HAP-1 (cell line): ENCODE results near the gene KRTAP4-2.
"Not testable (repeated sequence)": the region's sequence is repeated elsewhere in the genome, so short reads cannot be mapped to it uniquely, and the experiment has no call there.

Source experiments
- DNase-seq, 2 experiments: peaks; one replicate each; pipeline ENCODE4 v3.0.0-alpha.2; 2016 to 2020; ENCODE audit warnings: low spot score in 2 of 2
- H3K27me3 ChIP-seq: fragments of 250-450 bp; sonication (Bioruptor Pico); 2 replicates; pipeline ENCODE4 v1.5.1; 2020; ENCODE audit warnings: low read depth, mild to moderate bottlenecking, moderate library complexity
- H3K36me3 ChIP-seq: fragments of 250-450 bp; sonication (Bioruptor Pico); replicated peaks from 2 replicates; pipeline ENCODE4 v1.5.1; 2020; ENCODE audit warnings: mild to moderate bottlenecking
- H3K4me1 ChIP-seq: fragments of 250-450 bp; sonication (Bioruptor Pico); 2 replicates; pipeline ENCODE4 v1.5.1; 2020; ENCODE audit warnings: mild to moderate bottlenecking
- H3K4me3 ChIP-seq: fragments of 250-450 bp; sonication (Bioruptor Pico); 2 replicates; pipeline ENCODE4 v1.5.1; 2020; ENCODE audit warnings: mild to moderate bottlenecking, moderate library complexity
- H3K9me3 ChIP-seq: fragments of 250-450 bp; sonication (Bioruptor Pico); 2 replicates; pipeline ENCODE4 v1.5.1; 2020; ENCODE audit warnings: mild to moderate bottlenecking, moderate library complexity
- in situ Hi-C: fragments of 300-500 bp; cut with MboI; formaldehyde crosslinking; loops from 3 replicates; pipeline ENCODE4 v1.14.3; 2020; ENCODE audit warnings: low sequenced_read_pairs, inconsistent platforms, mixed read lengths

Gene KRTAP4-2

GRCh38 chr17:41177727-41178271 lies at the start of gene KRTAP4-2:
KRTAP4-2 (minus strand) TSS chr17:41178221; CDS start chr17:41178164, 57 bp downstream.
- Histone ChIP-seq H3K4me3 (no peak within 1 kb of the TSS), H3K36me3 (no peaks in the 10 kb centered on the region), H3K9me3 (no peaks in the 10 kb centered on the region), H3K4me1 (no peaks in the 10 kb centered on the region), H3K27me3 (peaks cover 5% of the 10 kb centered on the region; the same call in 1 of the 2 replicates)
- in situ Hi-C loops: no loop called here
- DNase-seq: no peak

- H3K36me3 ChIP-seq, H3K27me3 ChIP-seq, DNase-seq, H3K9me3 ChIP-seq, H3K4me1 ChIP-seq, in situ Hi-C loops, H3K4me3 ChIP-seq: not testable (repeated sequence)
Observed at GRCh38 chr17:41226598-41227095, 48.6 kb upstream of the KRTAP4-2 start, which contains the start of gene KRTAP9-2. KRTAP9-2 (plus strand) TSS chr17:41226648; CDS start chr17:41226655, 7 bp downstream.

- in situ Hi-C loops: no loop called here
- H3K27me3 ChIP-seq: peaks cover 7% of the 10 kb centered on the region
- DNase-seq: no peak
- no peak overlapping the region for H3K4me3 ChIP-seq
- H3K4me1 ChIP-seq: no peaks in the 10 kb centered on the region
- H3K9me3 ChIP-seq: no peaks in the 10 kb centered on the region
- H3K36me3 ChIP-seq: no peaks in the 10 kb centered on the region
Observed at GRCh38 chr17:41226051-41226450, 48.0 kb upstream of the KRTAP4-2 start.

GRCh38 chr17:41223821-41224220 lies 45.8 kb upstream of the KRTAP4-2 start:
- no peaks in the 10 kb centered on the region for H3K4me1 ChIP-seq
- peaks cover 7% of the 10 kb centered on the region for H3K27me3 ChIP-seq
- H3K36me3 ChIP-seq: no peaks in the 10 kb centered on the region
- in situ Hi-C loops: no loop called here
- no peak overlapping the region for H3K4me3 ChIP-seq
- H3K9me3 ChIP-seq: no peaks in the 10 kb centered on the region
- DNase-seq: no peak

GRCh38 chr17:41215681-41216080 lies 37.7 kb upstream of the KRTAP4-2 start:
- DNase-seq: no peak
- Histone ChIP-seq H3K36me3 (no peaks in the 10 kb centered on the region), H3K9me3 (no peaks in the 10 kb centered on the region), H3K27me3 (no peaks in the 10 kb centered on the region), H3K4me3 (no peak overlapping the region), H3K4me1 (no peaks in the 10 kb centered on the region)
- in situ Hi-C loops: no loop called here

GRCh38 chr17:41212524-41213169 lies 34.6 kb upstream of the KRTAP4-2 start:
- in situ Hi-C loops: no loop called here
- H3K9me3 ChIP-seq: no peaks in the 10 kb centered on the region
- H3K36me3 ChIP-seq: no peaks in the 10 kb centered on the region
- H3K4me3 ChIP-seq: no peak overlapping the region
- no peaks in the 10 kb centered on the region for H3K4me1 ChIP-seq
- DNase-seq: no peak
- H3K27me3 ChIP-seq: no peaks in the 10 kb centered on the region

GRCh38 chr17:41211845-41212466 lies 33.9 kb upstream of the KRTAP4-2 start:
- no peaks in the 10 kb centered on the region for H3K4me1 ChIP-seq
- no peak overlapping the region for H3K4me3 ChIP-seq
- no peaks in the 10 kb centered on the region for H3K9me3 ChIP-seq
- H3K36me3 ChIP-seq: no peaks in the 10 kb centered on the region
- in situ Hi-C loops: no loop called here
- no peak for DNase-seq
- no peaks in the 10 kb centered on the region for H3K27me3 ChIP-seq

- Histone ChIP-seq H3K36me3 (no peaks in the 10 kb centered on the region), H3K27me3 (no peaks in the 10 kb centered on the region), H3K9me3 (no peaks in the 10 kb centered on the region), H3K4me1 (no peaks in the 10 kb centered on the region), H3K4me3 (no peak overlapping the region)
- no peak for DNase-seq
- in situ Hi-C loops: no loop called here
Observed at GRCh38 chr17:41199421-41200078, 21.5 kb upstream of the KRTAP4-2 start.

GRCh38 chr17:41196068-41196467 lies 18.0 kb upstream of the KRTAP4-2 start:
- Histone ChIP-seq H3K27me3 (no peaks in the 10 kb centered on the region), H3K4me1 (no peaks in the 10 kb centered on the region), H3K4me3 (no peak overlapping the region), H3K9me3 (no peaks in the 10 kb centered on the region), H3K36me3 (no peaks in the 10 kb centered on the region)
- no peak for DNase-seq
- in situ Hi-C loops: no loop called here

GRCh38 chr17:41190328-41190727 lies 12.3 kb upstream of the KRTAP4-2 start:
- H3K4me1 ChIP-seq: no peaks in the 10 kb centered on the region
- DNase-seq: no peak
- H3K36me3 ChIP-seq: no peaks in the 10 kb centered on the region
- no peaks in the 10 kb centered on the region for H3K9me3 ChIP-seq
- H3K4me3 ChIP-seq: no peak overlapping the region
- H3K27me3 ChIP-seq: peaks cover 5% of the 10 kb centered on the region
- in situ Hi-C loops: no loop called here

- H3K4me1 ChIP-seq, H3K27me3 ChIP-seq, H3K36me3 ChIP-seq, H3K9me3 ChIP-seq, in situ Hi-C loops, H3K4me3 ChIP-seq, DNase-seq: not testable (repeated sequence)
Observed at GRCh38 chr17:41189837-41190318, 11.9 kb upstream of the KRTAP4-2 start, which contains the start of gene KRTAP9-1. KRTAP9-1 (plus strand) TSS chr17:41189887; CDS start chr17:41189887, 0 bp downstream.

- H3K27me3 ChIP-seq: peaks cover 5% of the 10 kb centered on the region
- no peaks in the 10 kb centered on the region for H3K36me3 ChIP-seq
- in situ Hi-C loops: no loop called here
- H3K4me3 ChIP-seq: no peak overlapping the region
- no peaks in the 10 kb centered on the region for H3K4me1 ChIP-seq
- no peak for DNase-seq
- H3K9me3 ChIP-seq: no peaks in the 10 kb centered on the region
Observed at GRCh38 chr17:41186872-41187271, 8.9 kb upstream of the KRTAP4-2 start.

GRCh38 chr17:41185001-41185400 lies 7.0 kb upstream of the KRTAP4-2 start:
- H3K4me1 ChIP-seq: no peaks in the 10 kb centered on the region
- in situ Hi-C loops: no loop called here
- no peak overlapping the region for H3K4me3 ChIP-seq
- no peaks in the 10 kb centered on the region for H3K36me3 ChIP-seq
- no peaks in the 10 kb centered on the region for H3K9me3 ChIP-seq
- DNase-seq: no peak
- peaks cover 5% of the 10 kb centered on the region for H3K27me3 ChIP-seq
